ENCODE measurements around the gene CACNB4.
"Not testable (repeated sequence)": the region's sequence is repeated elsewhere in the genome, so short reads cannot be mapped to it uniquely, and the experiment has no call there.

Gene CACNB4

GRCh38 chr2:151916632-151917031, 182.2 kb downstream of the CACNB4 start:
- H3K4me3 ChIP-seq (ENCODE audit: low read depth, low read length), result no peak overlapping the region
- TF ChIP-seq MYC (IDR thresholded peaks at IDR 0.05; ENCODE audit: low read depth, low read length) (no peak), POLR2A (IDR thresholded peaks at IDR 0.05; ENCODE audit: extremely low read depth, insufficient read length) (no peak), CTCF (IDR thresholded peaks at IDR 0.05; ENCODE audit: low read depth, low read length) (peak; percentile 26), MAX (IDR thresholded peaks at IDR 0.05; ENCODE audit: low read depth, low read length) (no peak)
- DNase-seq (ENCODE audit: low read depth), result peak; percentile 81

GRCh38 chr2:151915629-151916025, 183.2 kb downstream of the CACNB4 start:
- not testable (repeated sequence) for H3K4me3 ChIP-seq (ENCODE audit: low read depth, low read length); DNase-seq (ENCODE audit: low read depth)

GRCh38 chr2:151914989-151915628, 183.7 kb downstream of the CACNB4 start:
- no peak overlapping the region for H3K4me3 ChIP-seq (ENCODE audit: low read depth, low read length)
- no peak for DNase-seq (ENCODE audit: low read depth)
- TF ChIP-seq CTCF (IDR thresholded peaks at IDR 0.05; ENCODE audit: low read depth, low read length), result no peak
- TF ChIP-seq MAX (IDR thresholded peaks at IDR 0.05; ENCODE audit: low read depth, low read length), result no peak
- TF ChIP-seq MYC (IDR thresholded peaks at IDR 0.05; ENCODE audit: low read depth, low read length), result no peak
- no peak for TF ChIP-seq POLR2A (IDR thresholded peaks at IDR 0.05; ENCODE audit: extremely low read depth, insufficient read length)

- TF ChIP-seq POLR2A (IDR thresholded peaks at IDR 0.05; ENCODE audit: extremely low read depth, insufficient read length) (no peak), MAX (IDR thresholded peaks at IDR 0.05; ENCODE audit: low read depth, low read length) (no peak), MYC (IDR thresholded peaks at IDR 0.05; ENCODE audit: low read depth, low read length) (no peak), CTCF (IDR thresholded peaks at IDR 0.05; ENCODE audit: low read depth, low read length) (no peak)
These were observed 190.5 kb downstream of the CACNB4 start for GRCh38 chr2:151908204-151908882.

GRCh38 chr2:151907286-151908203, 191.3 kb downstream of the CACNB4 start:
- TF ChIP-seq MAX (IDR thresholded peaks at IDR 0.05; ENCODE audit: low read depth, low read length) (no peak), CTCF (IDR thresholded peaks at IDR 0.05; ENCODE audit: low read depth, low read length) (no peak), POLR2A (IDR thresholded peaks at IDR 0.05; ENCODE audit: extremely low read depth, insufficient read length) (no peak), MYC (IDR thresholded peaks at IDR 0.05; ENCODE audit: low read depth, low read length) (no peak)
- no peak for DNase-seq (ENCODE audit: low read depth)
- no peak overlapping the region for H3K4me3 ChIP-seq (ENCODE audit: low read depth, low read length)

More at GRCh38 chr2:151908204-151908882, 190.5 kb downstream of the CACNB4 start:
- H3K4me3 ChIP-seq (ENCODE audit: low read depth, low read length), result no peak overlapping the region
- no peak for DNase-seq (ENCODE audit: low read depth)

GRCh38 chr2:151906633-151906998, 192.2 kb downstream of the CACNB4 start:
- DNase-seq (ENCODE audit: low read depth), result no peak
- no peak for TF ChIP-seq POLR2A (IDR thresholded peaks at IDR 0.05; ENCODE audit: extremely low read depth, insufficient read length)
- no peak for TF ChIP-seq MYC (IDR thresholded peaks at IDR 0.05; ENCODE audit: low read depth, low read length)
- TF ChIP-seq CTCF (IDR thresholded peaks at IDR 0.05; ENCODE audit: low read depth, low read length), result no peak
- no peak for TF ChIP-seq MAX (IDR thresholded peaks at IDR 0.05; ENCODE audit: low read depth, low read length)
- H3K4me3 ChIP-seq (ENCODE audit: low read depth, low read length), result no peak overlapping the region

Measured in NB4 (cell line).